MCF 10A (cell line): ENCODE results near the gene FURIN. TPM values are rescaled to one million over a fixed set of nuclear protein-coding genes. Genes with fewer than 3 reads are reported as not detected.

Experiments
- BruUV-seq: library from RNA; stranded (reverse); fragments of 400-500 nt; replicated peaks from 2 replicates; lab custom pipeline; 2021; lab: Mats Ljungman, UMichigan
- CTCF ChIA-PET: fragments of 300-600 bp; sonication (Branson Sonifier 250); formaldehyde crosslinking; extraction: SDS; loops from one replicate; lab custom pipeline; 2021; ENCODE audit warnings: antibody characterized with exemption, inconsistent platforms; lab: Yijun Ruan, JAX
- POLR2A ChIA-PET: fragments of 300-600, 350-650 bp; sonication (Branson Sonifier 250); formaldehyde crosslinking; extraction: SDS; loops from one replicate; lab custom pipeline; 2020; ENCODE audit warnings: antibody characterized with exemption, inconsistent platforms; lab: Yijun Ruan, JAX
- DNase-seq: peaks from one replicate; pipeline ENCODE4 v3.0.0-alpha.2; 2018; ENCODE audit not compliant: unreplicated experiment
- H3K27ac Mint-ChIP-seq: one replicate; pipeline ENCODE4 v1.8.0; 2022; ENCODE audit warnings: mild to moderate bottlenecking, low read depth, mixed read lengths; ENCODE audit not compliant: unreplicated experiment
- H3K27me3 Mint-ChIP-seq: one replicate; pipeline ENCODE4 v1.8.0; 2022; ENCODE audit warnings: mixed read lengths; ENCODE audit not compliant: insufficient read depth, unreplicated experiment
- H3K36me3 Mint-ChIP-seq: one replicate; pipeline ENCODE4 v1.8.0; 2022; ENCODE audit warnings: mild to moderate bottlenecking, moderate library complexity, mixed read lengths; ENCODE audit not compliant: insufficient read depth, unreplicated experiment
- H3K4me1 Mint-ChIP-seq: one replicate; pipeline ENCODE4 v1.8.0; 2022; ENCODE audit warnings: mixed read lengths; ENCODE audit not compliant: insufficient read depth, unreplicated experiment
- H3K4me3 Mint-ChIP-seq: one replicate; pipeline ENCODE4 v1.8.0; 2022; ENCODE audit warnings: mild to moderate bottlenecking, moderate library complexity, mixed read lengths; ENCODE audit not compliant: unreplicated experiment
- H3K9me3 Mint-ChIP-seq: one replicate; pipeline ENCODE4 v1.8.0; 2022; ENCODE audit warnings: mixed read lengths; ENCODE audit not compliant: unreplicated experiment
- intact Hi-C: fragments of 100-400 bp; cut with micrococcal nuclease; formaldehyde crosslinking; loops from 2 replicates; pipeline ENCODE4 v1.14.1; 2022
- total RNA-seq: library from RNA; stranded (reverse); gene quantifications from 2 replicates; pipeline ENCODE4 v1.2.3, GENCODE V29; 2022
- TF ChIP-seq, protein P1 (sequence below): fragments of 200-600 bp; IDR thresholded peaks from one replicate; pipeline ENCODE4 v1.8.0; 2022; ENCODE audit warnings: antibody characterized with exemption, mild to moderate bottlenecking; ENCODE audit not compliant: unreplicated experiment

The FURIN gene
- total RNA-seq, 1 experiment from 2014 or later, result 48.8 TPM

DNA sequence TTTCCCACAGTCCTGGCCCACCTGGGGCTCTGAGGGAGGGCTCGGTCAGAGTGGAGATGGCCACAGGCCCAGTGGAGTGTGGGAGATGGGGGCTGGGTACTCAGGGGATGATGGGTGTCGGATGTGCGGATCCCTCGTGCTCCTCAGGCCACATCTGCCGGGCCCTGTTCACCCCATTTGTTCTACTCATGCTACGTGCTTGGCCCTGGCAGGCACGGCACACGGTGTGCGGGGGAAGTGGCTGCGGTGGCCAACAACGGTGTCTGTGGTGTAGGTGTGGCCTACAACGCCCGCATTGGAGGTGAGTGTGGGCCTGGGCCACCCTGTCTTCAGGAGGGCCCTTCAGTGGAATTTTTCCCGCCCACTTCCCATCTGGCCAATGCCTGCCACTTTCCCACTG, 8.9 kb downstream of the FURIN start:
- TF ChIP-seq, protein P1, sequence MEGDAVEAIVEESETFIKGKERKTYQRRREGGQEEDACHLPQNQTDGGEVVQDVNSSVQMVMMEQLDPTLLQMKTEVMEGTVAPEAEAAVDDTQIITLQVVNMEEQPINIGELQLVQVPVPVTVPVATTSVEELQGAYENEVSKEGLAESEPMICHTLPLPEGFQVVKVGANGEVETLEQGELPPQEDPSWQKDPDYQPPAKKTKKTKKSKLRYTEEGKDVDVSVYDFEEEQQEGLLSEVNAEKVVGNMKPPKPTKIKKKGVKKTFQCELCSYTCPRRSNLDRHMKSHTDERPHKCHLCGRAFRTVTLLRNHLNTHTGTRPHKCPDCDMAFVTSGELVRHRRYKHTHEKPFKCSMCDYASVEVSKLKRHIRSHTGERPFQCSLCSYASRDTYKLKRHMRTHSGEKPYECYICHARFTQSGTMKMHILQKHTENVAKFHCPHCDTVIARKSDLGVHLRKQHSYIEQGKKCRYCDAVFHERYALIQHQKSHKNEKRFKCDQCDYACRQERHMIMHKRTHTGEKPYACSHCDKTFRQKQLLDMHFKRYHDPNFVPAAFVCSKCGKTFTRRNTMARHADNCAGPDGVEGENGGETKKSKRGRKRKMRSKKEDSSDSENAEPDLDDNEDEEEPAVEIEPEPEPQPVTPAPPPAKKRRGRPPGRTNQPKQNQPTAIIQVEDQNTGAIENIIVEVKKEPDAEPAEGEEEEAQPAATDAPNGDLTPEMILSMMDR, result no peak

DNA sequence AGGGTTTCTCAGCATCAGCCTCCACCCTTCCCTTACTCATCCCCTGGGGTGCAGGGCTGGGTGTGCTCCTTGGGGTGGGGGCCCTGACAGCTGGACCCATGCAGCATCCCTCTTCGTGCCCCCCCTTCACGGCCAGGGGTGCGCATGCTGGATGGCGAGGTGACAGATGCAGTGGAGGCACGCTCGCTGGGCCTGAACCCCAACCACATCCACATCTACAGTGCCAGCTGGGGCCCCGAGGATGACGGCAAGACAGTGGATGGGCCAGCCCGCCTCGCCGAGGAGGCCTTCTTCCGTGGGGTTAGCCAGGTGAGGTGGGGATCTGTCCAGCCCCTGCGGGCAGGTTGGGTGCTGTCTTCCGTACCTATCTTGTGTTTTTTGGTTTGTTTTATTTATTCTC, 9.6 kb downstream of the FURIN start:
- DNase-seq, result no peak
- Mint-ChIP-seq H3K4me1 (no peaks in the 10 kb centered on the region), H3K36me3 (peaks cover 44% of the 10 kb centered on the region), H3K4me3 (no peak overlapping the region), H3K27ac (no peak overlapping the region), H3K9me3 (no peaks in the 10 kb centered on the region), H3K27me3 (no peaks in the 10 kb centered on the region)
- no TSS peak for BruUV-seq
- TF ChIP-seq, protein P1, result no peak
- intact Hi-C loops, result no loop called here
- ChIA-PET POLR2A (interaction anchor here (0.7 kb wide), 1 partner anchor 195 kb away, joined by 3 read pairs; no protein-coding TSS in a partner anchor), CTCF (interaction anchor here (0.6 to 0.7 kb wide), 2 partner anchors 8 to 142 kb away, joined by 3 to 4 read pairs; no protein-coding TSS in a partner anchor)

More for the DNA sequence above, 8.9 kb downstream of the FURIN start:
- Mint-ChIP-seq H3K27me3 (no peaks in the 10 kb centered on the region), H3K36me3 (peaks cover 44% of the 10 kb centered on the region), H3K9me3 (no peaks in the 10 kb centered on the region), H3K4me1 (no peaks in the 10 kb centered on the region), H3K4me3 (no peak overlapping the region), H3K27ac (no peak overlapping the region)
- ChIA-PET CTCF (interaction anchor here (0.6 kb wide), 1 partner anchor 143 kb away, joined by 4 read pairs; no protein-coding TSS in a partner anchor), POLR2A (interaction anchor here (0.7 kb wide), 1 partner anchor 194 kb away, joined by 3 read pairs; no protein-coding TSS in a partner anchor)
- intact Hi-C loops, result no loop called here
- no TSS peak for BruUV-seq
- DNase-seq, result no peak

DNA sequence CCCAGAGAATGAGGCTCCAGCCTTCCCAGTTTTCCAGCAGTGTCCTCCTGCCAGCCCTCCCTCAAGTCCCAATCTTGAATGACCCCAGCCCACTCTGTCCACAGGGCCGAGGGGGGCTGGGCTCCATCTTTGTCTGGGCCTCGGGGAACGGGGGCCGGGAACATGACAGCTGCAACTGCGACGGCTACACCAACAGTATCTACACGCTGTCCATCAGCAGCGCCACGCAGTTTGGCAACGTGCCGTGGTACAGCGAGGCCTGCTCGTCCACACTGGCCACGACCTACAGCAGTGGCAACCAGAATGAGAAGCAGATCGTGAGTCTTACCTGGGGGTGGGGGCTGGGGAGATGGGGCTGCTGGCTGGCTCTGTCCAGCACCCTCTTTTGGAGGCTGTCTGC, 10.3 kb downstream of the FURIN start:
- BruUV-seq, result no TSS peak
- no peak overlapping the region for H3K27ac Mint-ChIP-seq
- H3K4me1 Mint-ChIP-seq, result no peaks in the 10 kb centered on the region
- no peaks in the 10 kb centered on the region for H3K27me3 Mint-ChIP-seq
- no peak for DNase-seq
- POLR2A ChIA-PET, result no interaction called here
- intact Hi-C loops, result no loop called here
- H3K4me3 Mint-ChIP-seq, result no peak overlapping the region
- H3K36me3 Mint-ChIP-seq, result peaks cover 44% of the 10 kb centered on the region
- CTCF ChIA-PET, result interaction anchor here (0.7 kb wide), 1 partner anchor 7 kb away, joined by 3 read pairs; no protein-coding TSS in a partner anchor
- TF ChIP-seq, protein P1, result no peak
- no peaks in the 10 kb centered on the region for H3K9me3 Mint-ChIP-seq

DNA sequence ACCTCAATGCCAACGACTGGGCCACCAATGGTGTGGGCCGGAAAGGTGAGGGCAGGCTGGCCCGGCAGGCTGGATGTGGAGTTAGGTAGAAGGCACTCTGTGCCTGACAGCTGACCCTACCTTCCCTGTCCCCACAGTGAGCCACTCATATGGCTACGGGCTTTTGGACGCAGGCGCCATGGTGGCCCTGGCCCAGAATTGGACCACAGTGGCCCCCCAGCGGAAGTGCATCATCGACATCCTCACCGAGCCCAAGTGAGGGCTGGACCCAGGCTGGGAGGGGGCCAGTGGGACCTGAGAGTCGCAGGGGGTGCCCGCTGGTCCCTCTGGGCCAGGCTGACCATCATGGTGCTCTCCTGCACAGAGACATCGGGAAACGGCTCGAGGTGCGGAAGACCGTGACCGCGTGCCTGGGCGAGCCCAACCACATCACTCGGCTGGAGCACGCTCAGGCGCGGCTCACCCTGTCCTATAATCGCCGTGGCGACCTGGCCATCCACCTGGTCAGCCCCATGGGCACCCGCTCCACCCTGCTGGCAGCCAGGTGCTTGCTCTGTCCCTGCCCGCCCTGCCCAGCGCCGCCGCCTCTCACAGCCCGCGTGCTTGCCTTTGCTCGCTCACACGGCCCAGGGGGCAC, 11.5 kb downstream of the FURIN start:
- no peaks in the 10 kb centered on the region for H3K4me1 Mint-ChIP-seq
- TF ChIP-seq, protein P1, result no peak
- no peak overlapping the region for H3K4me3 Mint-ChIP-seq
- no peaks in the 10 kb centered on the region for H3K27me3 Mint-ChIP-seq
- intact Hi-C loops, result no loop called here
- no peak overlapping the region for H3K27ac Mint-ChIP-seq
- H3K9me3 Mint-ChIP-seq, result no peaks in the 10 kb centered on the region
- BruUV-seq, result no TSS peak
- DNase-seq, result no peak
- H3K36me3 Mint-ChIP-seq, result peaks cover 41% of the 10 kb centered on the region
- ChIA-PET CTCF (no interaction called here), POLR2A (no interaction called here)
